HG02943 (cell line): ENCODE data around the gene POLG2.
A peak's percentile ranks its signal among the peaks of the same experiment; 100 is the strongest.
"Not testable (repeated sequence)": the region's sequence is repeated elsewhere in the genome, so short reads cannot be mapped to it uniquely, and the experiment has no call there.

ENCODE experiments used
- ATAC-seq: cut with Tn5 transposase; IDR thresholded peaks from one replicate; pipeline ENCODE4 v1.9.1; 2021; ENCODE audit warnings: mild to moderate bottlenecking, low read depth, moderate library complexity; ENCODE audit not compliant: unreplicated experiment

The POLG2 gene

DNA sequence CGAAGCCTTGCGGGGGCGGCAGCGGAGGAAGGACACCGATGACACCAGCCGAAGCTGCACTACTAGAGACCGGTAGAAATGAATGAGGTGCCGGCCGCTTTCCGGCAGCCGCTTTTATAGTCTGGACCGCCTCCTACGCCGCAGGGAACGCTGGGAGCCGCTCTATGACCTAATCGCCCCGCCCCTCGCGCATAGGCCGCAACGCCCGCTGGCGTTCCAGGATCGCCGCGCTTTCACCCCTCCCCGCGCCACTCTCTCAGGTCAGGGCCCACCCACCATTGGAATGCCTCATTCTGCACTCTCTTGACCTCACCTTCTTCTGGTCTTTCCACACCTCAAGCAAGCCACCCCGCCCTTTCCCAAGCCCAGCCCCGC, 9.3 kb upstream of the POLG2 start, which contains the start of gene DDX5:
Gene DDX5 (minus strand): TSS at position 89 of the 375 bp plus-strand sequence. CDS start 170 bp downstream, outside the sequence.
- ATAC-seq = peak; percentile 56

DNA sequence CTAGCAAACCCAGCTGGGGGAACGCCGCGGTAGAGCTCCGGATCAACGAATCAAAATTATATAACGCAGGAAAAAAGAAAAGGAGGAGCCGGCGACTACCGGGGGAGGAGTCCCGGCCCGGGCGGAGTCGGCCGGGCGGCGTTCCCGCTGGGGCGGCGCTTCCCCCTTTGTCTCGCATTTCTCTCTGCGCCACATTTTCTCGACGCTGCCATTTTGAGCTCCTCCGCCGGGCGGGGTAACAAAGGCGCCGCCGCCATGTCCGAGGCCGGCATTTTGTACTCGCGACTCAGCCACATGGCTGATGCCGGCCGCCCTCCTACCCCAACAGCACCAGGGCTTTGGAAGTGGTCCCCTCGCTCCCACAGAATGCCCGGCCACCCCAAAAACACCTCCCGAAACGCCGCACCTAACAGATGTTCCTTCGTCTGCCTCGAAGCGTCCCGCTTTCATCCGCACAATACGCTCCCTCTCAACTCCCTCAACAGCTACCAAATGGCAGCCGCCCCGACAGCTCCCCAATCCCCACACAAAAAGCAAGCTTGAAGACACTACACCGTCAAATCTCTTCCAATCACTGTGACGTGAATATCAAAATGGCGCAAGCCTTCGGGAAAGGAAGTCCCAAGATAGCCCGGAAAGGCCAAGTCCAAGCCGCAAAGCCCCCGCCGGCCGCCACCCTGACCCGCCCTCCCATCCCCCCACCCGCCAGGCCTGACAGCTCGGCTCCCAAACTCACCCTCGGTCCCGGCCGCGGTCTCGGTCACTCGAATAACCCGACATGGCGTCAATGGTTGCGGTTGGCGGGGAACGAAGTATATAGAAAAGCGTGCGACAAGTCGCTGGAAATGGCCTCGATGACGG, 8.7 kb upstream of the POLG2 start:
- no peak for ATAC-seq

DNA sequence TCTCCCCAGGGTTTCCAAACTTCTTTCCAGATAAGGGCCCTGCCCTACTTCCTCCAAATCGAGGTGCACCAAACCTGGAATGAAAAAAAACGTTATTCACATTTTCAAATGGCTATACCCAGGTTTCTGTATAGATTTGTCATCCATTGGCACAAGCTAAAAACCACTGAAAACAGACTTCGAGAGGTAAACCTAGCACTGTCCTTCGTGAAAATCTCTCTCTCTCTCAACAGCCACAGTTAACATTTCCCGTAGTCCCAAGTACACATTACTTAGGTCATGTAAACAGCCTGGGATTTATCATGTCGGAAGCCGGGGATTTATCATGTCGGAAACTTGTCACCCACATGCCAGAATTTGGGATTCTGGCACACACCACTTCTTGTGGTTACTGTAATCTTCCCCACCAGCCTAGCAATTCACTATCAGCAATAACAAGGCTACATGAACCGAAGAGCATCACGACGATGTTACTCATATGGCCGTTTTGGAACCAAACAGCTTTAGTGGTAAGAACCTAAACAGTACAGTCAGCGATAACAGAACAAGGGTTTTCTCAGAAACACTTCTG, 8.0 kb upstream of the POLG2 start:
- no peak for ATAC-seq

DNA sequence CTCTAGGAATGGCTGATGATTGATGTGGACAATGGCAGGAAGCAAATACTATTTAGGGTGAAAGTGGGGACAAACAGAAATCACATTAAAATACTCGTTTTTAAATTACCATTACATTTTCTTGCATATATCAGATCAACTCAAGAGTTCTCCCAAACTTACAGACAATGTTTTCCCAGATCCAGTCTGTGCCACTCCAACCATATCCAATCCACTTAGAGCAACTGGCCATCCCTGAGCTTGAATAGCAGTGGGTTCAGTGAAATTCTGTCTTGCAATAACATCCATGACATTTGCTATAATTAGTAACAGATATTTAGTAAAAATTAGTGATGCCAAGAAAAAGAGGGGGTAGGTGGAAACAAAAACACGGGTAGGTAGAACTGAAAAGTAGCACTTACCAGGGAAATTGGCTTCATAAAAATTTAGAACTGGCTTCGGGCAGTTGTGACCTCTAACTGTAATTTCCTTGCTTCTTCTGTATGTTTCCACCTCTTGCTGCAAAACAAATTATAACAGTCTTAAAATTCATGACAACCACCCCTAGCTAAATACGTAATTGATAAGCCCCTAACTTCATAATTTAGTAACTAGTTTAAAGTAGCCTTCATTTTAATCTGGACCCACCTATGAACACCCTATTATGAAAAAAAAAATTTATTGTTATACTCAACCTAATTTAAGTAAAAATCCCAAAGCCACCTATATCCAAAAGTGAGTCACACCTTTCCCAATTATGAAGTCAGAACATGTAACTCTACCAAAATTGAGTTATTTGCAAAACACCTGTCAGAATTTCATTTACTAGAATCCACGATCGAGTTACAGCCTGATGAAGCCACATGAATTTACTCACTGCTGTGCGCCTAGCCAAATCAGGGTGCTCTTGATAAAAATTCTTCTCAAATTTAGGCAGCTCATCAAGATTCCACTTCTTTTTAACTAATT, 7.2 kb upstream of the POLG2 start:
- no peak for ATAC-seq

DNA sequence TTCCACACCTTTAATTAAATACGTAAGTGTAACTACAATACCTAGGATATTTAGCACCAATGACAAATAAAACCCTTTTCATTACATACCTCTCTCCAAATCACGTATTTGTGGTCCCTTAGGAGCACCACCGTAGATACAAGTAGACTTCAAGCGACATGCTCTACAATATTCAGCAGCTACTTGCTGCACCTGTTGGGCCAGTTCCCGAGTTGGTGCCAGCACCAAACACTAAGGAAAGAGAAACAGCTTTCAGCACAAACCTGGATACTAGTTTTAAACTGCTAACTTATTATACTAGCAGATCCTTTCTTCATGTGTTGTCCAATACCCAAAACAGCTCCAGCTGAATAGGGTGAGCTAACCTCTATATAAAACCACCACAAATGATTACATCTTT, 6.5 kb upstream of the POLG2 start:
- ATAC-seq = no peak

DNA sequence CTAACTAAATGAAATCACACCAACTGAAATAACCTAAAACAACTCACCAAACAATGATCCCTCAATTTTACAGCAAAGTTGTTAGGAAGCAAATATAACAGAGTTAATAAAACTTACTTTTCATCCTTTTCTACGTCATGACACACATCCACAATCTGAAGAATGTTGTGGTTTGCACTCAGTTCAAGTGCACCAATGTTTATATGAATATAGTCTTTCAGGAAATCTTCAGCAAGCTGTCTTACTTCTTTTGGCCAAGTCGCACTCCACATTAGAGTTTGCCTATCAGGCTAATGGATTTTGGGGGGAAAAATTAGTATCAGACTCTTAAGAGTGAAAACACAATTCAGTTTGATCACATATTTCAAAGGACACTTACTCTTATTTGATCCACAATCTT, 6.0 kb upstream of the POLG2 start:
- ATAC-seq = no peak

DNA sequence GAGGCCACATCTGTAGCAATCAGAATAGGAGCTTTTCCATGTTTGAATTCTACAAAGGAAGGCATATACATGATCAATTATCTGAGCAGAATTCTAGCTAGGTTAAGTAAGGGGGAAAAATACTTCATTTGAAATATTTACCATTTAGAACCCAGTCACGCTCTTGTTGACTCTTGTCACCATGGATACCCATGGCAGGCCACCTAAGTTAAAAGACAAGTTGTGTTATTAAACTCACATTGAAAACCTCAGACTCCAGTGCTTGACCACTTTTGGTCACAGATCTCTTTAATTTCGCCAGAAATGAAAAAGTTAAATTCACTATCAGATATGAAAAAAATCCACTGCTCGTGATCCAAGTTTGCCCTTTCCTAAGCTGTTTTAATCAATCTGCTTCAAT, 5.2 kb upstream of the POLG2 start:
- no peak for ATAC-seq

DNA sequence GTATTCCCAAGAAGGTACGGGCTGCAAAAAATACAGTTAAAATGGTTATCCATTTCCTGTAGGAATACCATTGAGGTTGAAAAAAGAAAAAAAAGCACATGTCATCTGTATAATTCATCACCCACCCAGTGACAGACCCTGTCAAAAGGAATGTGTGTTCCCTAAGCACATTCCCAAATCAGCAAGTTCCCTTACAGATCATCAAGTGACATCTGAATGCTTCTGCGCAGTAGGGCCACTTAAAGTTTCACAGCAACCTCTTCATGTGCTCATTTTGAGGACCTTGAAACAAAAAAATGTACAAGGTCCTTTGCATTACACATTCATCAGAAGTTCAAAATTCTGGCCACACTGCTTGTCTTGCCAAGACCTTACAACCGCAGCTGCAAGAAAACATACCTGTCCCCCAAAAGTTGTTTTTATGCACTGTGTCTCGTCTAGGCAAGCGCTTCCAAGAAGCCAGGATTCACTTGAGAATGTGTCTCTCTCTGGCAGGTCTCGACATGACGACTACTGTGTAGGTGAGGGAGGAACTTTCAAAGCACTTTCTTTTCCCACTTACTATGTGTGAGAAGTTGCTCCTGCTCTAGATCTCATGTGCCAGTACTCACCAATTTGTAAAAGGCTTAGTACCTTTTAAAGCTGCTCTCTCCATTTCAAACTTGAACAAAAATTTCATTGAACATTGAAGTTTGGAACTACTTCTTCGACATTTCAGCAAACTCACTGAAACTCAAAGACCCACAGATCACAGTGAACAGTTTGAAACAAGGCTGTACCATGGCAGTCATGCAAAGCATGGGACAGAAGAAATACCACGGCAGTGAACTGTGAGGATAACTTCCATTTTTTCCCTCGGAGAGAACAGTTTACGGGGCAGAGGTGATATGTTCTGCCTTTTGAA, 4.3 kb upstream of the POLG2 start:
- ATAC-seq = no peak

DNA sequence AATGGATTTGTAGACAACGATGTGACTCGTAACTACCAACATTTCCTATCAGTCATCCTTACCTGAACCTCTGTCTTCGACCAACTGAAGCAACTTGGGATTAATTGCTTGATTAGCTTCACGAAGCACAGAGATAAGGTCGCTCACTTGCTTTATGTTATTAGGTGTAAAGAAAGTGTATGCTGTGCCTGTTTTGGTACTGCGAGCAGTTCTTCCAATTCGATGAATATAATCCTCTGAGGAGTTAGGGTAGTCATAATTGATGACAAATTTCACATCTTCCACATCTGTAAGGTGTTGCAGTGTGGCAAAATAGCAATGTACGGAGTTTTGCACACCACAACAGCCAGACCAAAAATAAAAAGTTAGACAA, 3.6 kb upstream of the POLG2 start:
- ATAC-seq = no peak

DNA sequence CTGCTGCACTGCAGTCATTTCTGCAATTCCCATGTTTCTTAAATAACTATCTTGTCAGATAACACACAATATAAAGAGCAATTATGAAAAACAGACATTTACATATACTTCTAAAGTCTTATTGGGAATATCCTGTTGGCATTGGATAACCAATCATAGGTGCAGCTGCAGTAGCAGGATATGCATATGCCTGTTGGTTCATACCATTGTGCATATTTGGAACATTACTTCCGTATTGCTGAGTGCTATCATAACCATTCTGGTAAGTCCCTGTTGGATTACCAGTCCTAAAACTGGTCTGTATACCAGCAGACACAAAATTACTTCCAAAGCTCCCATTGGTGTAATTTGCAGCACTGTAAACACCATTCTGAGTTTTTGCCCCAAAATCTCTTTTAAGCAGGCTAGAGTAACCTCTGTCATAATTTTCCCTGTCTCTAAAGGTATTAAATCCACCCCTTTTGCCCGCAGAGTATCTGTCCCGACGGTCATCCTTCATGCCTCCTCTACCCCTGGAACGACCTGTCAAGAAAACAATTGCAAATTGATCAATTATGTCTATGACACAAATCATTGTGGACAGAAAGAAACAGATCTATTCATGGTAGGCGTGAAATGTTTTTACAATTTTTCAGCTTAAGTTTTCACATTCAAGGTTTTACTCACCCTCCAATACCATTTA, 3.1 kb upstream of the POLG2 start:
- no peak for ATAC-seq

DNA sequence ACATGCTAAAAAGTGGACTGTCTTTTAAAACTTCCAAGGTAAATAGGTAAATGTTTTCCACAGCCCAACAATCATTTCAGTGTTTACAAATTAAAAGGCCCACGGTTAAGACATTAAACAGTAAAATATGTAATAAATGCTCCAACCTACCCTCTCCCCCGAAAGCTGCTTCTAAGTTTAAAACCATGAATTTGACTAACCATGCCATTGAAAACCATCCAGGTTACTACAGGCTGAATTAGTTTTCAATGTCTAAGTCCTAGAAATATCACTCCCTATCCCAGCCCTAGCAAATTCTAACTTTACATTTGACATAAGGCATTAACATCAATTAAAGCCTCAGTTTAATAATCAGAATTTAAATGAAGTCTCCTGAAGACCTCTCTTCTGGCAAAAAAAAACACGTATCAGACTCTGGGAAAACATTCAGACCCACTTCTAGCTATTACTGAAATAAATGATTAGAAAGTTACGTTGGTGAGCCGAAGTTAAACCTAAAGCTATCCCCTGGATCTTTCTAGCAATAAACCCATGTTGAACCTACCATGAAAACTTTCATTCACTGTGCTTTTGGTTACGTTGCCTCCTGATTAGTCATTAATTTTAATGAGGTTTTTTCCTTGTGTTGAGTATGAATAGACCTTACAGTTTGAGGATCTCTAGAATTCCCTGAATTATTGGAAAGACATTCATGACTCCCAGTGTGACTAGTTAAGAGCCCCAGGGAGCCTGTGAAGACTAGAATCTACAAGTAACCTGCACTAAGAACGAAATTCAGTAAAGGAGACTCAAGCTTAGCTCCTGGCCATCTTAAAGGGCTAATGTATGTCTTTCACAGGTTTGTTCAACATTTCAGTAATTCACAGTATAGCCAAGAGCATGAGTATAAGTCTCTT, 1.7 kb upstream of the POLG2 start:
- ATAC-seq = no peak

DNA sequence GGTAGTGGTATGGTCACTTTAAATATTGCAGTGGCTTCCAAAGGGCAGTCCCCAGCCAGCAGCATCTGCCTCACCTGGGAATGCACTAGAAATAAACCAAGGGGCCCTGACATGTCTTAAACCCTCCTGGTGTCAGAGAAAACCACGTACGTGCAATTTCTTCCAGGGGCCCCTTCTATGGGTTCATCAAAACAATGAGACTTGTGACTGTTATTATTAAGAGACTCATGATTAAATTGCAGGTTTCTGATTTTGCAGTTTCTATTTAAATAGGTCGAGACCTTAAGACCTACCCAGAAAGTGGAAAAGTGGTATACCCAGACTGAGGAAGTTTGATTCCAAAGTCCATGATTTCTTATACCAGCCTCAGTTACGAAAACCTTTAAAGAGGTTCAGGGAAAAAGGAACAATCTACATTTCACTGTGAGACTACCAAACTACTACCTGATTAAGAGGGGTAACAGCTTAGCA, 746 bp upstream of the POLG2 start:
- peak; percentile 25 for ATAC-seq

DNA sequence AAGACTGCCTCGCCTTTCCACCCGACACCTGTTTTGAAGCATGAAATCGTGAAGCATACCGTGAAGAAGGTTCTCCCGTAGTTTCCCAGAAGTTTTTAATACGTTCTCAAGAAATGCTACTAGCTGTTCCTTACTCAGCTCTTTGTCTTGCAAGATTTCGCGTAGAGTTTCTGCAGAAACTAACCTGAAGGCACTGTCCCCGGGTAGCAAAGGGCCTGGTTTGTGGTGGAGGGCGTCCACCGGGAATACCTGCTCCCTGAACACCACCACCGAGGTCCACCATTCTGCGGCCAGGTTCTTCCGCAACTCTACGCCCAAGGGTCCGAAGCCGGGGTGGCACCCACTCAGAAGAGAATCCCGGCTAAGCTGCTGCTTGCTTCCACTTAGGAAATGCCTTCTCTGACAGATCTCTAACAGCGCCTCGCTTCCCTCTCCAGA, 487 bp downstream of the POLG2 start:
- ATAC-seq = no peak

DNA sequence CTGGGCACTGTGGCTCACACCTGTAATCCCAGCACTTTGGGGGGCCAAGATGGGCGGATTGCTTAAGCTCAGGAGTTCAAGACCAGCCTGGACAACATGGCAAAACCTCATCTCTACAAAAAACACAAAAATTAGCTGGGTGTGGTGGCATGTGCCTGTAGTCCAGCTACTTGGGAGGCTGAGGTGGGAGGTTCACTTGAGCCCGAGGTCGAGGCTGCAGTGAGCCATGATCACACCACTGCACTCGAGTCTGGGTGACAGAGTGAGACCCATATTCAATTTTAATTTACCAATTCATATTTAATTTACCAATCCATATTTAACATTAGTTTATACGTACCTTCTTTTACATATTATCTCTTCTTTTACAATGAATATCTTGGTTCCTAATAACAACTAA, 1.6 kb downstream of the POLG2 start:
- not testable (repeated sequence) for ATAC-seq

DNA sequence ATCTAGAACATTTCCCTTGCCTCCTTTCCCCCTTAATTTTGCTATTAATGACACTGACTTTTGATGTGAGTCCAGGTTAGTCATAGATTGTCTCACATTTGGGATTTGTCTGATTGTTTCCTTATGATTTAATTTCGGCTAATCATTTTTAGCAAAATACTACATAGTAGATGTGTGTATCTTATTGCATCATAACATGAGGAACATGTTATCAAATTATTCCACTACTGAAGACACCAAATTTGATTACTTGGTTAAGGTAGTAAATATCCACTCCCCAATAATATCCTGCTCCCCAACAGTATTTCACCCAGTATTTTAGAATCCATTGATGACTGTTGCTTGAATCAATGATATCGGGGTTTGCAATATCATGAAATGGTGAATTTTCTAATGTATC, 2.7 kb downstream of the POLG2 start:
- no peak for ATAC-seq

DNA sequence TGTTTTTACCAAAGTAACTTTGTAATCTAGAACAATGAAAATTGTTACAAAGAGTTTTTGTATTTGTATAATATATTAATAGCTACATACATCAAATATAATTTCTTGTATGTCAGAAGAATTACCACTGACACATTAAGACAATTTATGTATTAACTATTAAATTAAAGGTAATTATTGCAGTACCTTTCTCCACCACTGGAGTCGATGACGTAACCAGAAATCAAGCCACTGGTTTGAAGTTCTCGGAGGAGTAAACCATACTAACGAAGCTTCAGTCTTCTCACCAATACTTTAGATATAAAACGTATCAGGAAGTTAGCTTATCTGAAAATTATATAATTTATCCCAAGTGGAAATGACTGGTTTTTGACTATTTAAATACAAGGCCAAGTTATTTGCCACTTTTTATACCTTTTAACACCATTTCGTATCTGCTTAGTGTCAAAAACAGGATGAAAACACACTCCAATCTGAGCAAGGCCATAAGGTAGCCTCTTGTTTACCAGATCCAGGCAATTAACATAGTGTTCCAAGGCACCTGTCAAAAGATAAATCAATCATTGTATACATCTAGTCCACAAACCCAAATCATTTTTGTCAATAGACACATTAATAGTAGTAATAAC, 4.3 kb downstream of the POLG2 start:
- no peak for ATAC-seq

DNA sequence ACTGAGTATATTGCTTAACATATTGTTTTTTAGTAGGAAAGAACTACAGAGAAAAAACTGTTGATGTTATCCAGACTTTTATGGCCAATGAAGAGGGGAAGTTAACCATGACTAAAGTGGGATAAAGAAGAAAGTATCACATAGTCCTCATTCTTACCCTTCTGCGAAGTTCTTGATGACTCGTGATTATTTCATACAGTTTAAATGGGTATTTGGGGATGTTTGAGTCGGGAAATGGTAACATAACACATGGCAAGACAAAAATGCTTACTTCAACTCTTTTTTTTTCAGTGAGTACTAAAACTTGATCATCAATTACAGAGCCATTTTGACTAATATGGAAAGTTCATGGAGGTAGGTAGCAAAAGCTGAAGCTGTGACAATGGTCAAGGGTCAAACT, 4.9 kb downstream of the POLG2 start:
- ATAC-seq = no peak
